ENCODE measurements around the gene HPCAL1.

HPCAL1 gene

DNA sequence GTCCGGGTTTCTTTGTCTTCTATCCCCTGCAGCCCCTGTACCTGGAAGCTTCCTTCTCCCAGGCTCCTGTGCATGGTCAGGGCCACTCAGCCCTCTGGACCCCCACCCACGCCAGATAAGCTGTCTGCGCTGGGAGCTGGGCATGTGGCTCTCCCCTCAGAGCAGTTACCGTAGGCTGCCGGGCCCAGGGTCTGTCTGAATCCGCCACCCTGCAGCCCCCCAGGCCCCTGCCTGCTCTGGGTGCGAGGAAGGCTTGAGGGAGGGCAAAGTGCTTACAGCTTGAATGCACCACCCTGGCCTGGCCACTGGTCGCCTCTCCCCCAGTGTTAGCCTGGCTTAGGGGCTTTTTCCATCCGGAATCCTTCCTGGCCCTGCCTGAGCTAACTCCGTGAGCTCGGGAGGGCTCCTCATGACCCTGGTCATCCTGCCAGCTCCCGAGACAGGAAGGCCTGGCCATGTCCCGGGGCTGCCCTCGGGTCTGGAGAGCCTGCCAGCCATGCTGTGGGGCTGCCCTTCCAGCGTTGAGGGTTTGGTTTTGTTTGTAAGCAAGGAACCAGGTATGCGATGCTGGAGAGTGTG lies 94.7 kb downstream of the HPCAL1 start:
- Mint-ChIP-seq H3K36me3 (ENCODE audit: insufficient read depth) (peaks cover 34% of the 10 kb centered on the region), H3K4me1 (ENCODE audit: low read depth in 2 of 2) (peaks cover 31 to 37% of the 10 kb centered on the region in 2 donors), H3K4me3 (no peak overlapping the region), H3K9me3 (no peaks in the 10 kb centered on the region), H3K27ac (peak overlapping the region in 1 of 2 donors; percentile 84), H3K27me3 (no peaks in the 10 kb centered on the region)
- no peak for ATAC-seq (replicated peaks)
- DNase-seq = no peak

GRCh38 chr2:10397878-10398277 lies 95.2 kb downstream of the HPCAL1 start:
- no peaks in the 10 kb centered on the region for H3K27me3 Mint-ChIP-seq
- no peak overlapping the region for H3K4me3 Mint-ChIP-seq
- H3K36me3 Mint-ChIP-seq (ENCODE audit: insufficient read depth) = peaks cover 38% of the 10 kb centered on the region
- ATAC-seq (replicated peaks) (no peak), DNase-seq (no peak)
- peaks cover 31 to 35% of the 10 kb centered on the region in 2 donors for H3K4me1 Mint-ChIP-seq (ENCODE audit: low read depth in 2 of 2)
- peak overlapping the region in 1 of 2 donors; percentile 84 for H3K27ac Mint-ChIP-seq
- H3K9me3 Mint-ChIP-seq = no peaks in the 10 kb centered on the region

DNA sequence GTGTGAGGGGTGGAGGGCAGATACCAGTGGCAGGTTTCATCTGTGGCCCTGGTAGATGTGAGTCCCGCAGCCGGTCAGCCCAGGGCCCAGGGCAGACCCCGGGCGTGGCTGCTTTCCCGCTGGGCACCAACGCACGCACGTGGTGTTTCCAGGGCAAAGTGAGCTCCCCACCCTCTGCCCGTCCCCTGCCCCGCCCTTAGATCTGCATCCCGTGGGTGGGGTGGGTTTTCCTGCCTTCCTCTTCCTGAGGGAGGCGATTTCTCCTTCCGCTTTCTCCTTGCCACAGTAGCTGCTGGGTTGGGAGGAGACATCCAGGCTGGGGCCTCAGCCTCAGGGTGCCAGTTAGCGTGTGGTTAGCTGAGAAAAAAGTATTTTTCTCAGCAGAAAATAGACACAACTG lies 95.8 kb downstream of the HPCAL1 start:
- H3K27me3 Mint-ChIP-seq = no peaks in the 10 kb centered on the region
- H3K9me3 Mint-ChIP-seq = no peaks in the 10 kb centered on the region
- peaks cover 31 to 35% of the 10 kb centered on the region in 2 donors for H3K4me1 Mint-ChIP-seq (ENCODE audit: low read depth in 2 of 2)
- no peak overlapping the region for H3K4me3 Mint-ChIP-seq
- peaks cover 39% of the 10 kb centered on the region for H3K36me3 Mint-ChIP-seq (ENCODE audit: insufficient read depth)
- peak overlapping the region in 1 of 2 donors; percentile 83 for H3K27ac Mint-ChIP-seq
- ATAC-seq (replicated peaks) (no peak), DNase-seq (no peak)

DNA sequence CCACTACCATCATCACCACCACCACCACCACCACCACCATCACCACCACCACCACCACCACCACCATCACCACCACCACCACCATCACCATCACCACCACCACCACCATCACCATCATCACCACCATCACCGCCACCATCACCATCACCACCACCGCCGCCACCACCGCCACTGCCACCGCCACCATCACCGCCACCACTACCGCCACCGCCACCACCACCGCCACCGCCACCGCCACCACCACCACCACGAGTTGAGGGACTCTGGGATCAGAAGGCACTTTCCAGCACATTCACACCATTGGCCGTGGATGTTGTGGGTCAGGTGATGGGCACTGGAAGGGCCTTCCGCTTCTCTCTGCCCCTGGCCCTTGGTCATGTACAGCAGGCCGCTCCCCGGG lies 96.7 kb downstream of the HPCAL1 start:
- H3K27ac Mint-ChIP-seq = peak overlapping the region; percentile 72 to 87
- peaks cover 28 to 32% of the 10 kb centered on the region in 2 donors for H3K4me1 Mint-ChIP-seq (ENCODE audit: low read depth in 2 of 2)
- ATAC-seq (replicated peaks) (no peak), DNase-seq (no peak)
- H3K27me3 Mint-ChIP-seq = no peaks in the 10 kb centered on the region
- no peaks in the 10 kb centered on the region for H3K9me3 Mint-ChIP-seq
- H3K4me3 Mint-ChIP-seq = peak overlapping the region; percentile 33 to 38
- peaks cover 43% of the 10 kb centered on the region for H3K36me3 Mint-ChIP-seq (ENCODE audit: insufficient read depth)

DNA sequence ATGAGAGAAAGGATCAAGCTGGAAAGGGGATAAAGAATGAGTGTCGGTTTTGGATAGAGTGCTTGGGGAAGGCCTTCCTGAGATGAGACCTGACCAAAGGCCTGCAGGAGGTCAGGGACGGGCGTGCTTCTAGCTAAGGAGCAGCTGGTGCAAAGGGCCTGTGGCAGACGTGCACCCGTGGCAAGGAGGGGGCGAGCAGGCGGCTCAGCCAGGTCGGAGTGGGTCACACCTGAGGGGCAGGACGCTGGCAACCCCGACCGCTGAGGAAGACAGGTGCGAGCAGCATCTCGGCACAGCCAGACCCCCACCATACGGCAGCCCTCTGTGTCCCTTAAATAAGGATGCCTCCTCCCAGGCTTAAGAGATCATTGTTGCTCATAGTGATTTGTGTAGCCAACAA lies 97.3 kb downstream of the HPCAL1 start:
- Mint-ChIP-seq H3K9me3 (no peaks in the 10 kb centered on the region), H3K4me3 (peak overlapping the region; percentile 33 to 38), H3K36me3 (ENCODE audit: insufficient read depth) (peaks cover 44% of the 10 kb centered on the region), H3K27me3 (no peaks in the 10 kb centered on the region), H3K27ac (peak overlapping the region; percentile 72 to 87), H3K4me1 (ENCODE audit: low read depth in 2 of 2) (peaks cover 27 to 33% of the 10 kb centered on the region in 2 donors)
- no peak for DNase-seq
- no peak for ATAC-seq (replicated peaks)

DNA sequence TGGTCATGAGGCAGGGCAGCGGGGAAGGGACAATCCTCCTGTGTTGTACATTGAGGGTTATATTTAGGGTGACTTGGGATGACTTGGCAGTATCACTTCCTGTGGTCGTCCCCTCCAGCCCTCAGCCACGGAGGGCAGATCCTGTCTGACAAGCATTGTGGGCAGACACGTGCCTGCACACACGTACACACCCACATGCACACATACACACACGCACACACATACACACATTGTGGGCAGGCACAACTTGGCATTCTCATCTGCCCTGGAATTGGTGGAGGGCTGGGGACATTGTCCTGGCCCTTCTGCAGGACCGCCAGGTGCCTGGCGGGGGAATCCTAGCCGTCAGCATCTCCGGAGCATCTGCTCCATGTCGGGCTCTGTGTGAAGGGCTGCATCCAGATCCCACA lies 97.9 kb downstream of the HPCAL1 start:
- H3K27ac Mint-ChIP-seq = peak overlapping the region; percentile 72 to 87
- peaks cover 27 to 33% of the 10 kb centered on the region in 2 donors for H3K4me1 Mint-ChIP-seq (ENCODE audit: low read depth in 2 of 2)
- peaks cover 44% of the 10 kb centered on the region for H3K36me3 Mint-ChIP-seq (ENCODE audit: insufficient read depth)
- peak overlapping the region; percentile 38 to 50 for H3K4me3 Mint-ChIP-seq
- DNase-seq (no peak), ATAC-seq (replicated peaks) (peak; percentile 64)
- no peaks in the 10 kb centered on the region for H3K9me3 Mint-ChIP-seq
- H3K27me3 Mint-ChIP-seq = no peaks in the 10 kb centered on the region

GRCh38 chr2:10400978-10401951 lies 98.6 kb downstream of the HPCAL1 start:
- ATAC-seq (replicated peaks) (no peak), DNase-seq (no peak)
- Mint-ChIP-seq H3K4me1 (ENCODE audit: low read depth in 2 of 2) (peaks cover 20 to 26% of the 10 kb centered on the region in 2 donors), H3K4me3 (peak overlapping the region; percentile 28 to 50), H3K27me3 (no peaks in the 10 kb centered on the region), H3K9me3 (no peaks in the 10 kb centered on the region), H3K27ac (peak overlapping the region; percentile 72 to 87), H3K36me3 (ENCODE audit: insufficient read depth) (peaks cover 44% of the 10 kb centered on the region)

- ATAC-seq (replicated peaks) (no peak), DNase-seq (no peak)
- Mint-ChIP-seq H3K36me3 (ENCODE audit: insufficient read depth) (peaks cover 44% of the 10 kb centered on the region), H3K4me1 (ENCODE audit: low read depth in 2 of 2) (peaks cover 25 to 32% of the 10 kb centered on the region in 2 donors), H3K4me3 (peak overlapping the region in 1 of 2 donors; percentile 50), H3K27ac (peak overlapping the region in 1 of 2 donors; percentile 72), H3K9me3 (no peaks in the 10 kb centered on the region), H3K27me3 (no peaks in the 10 kb centered on the region)
Measured at GRCh38 chr2:10402062-10402585, 99.4 kb downstream of the HPCAL1 start.

DNA sequence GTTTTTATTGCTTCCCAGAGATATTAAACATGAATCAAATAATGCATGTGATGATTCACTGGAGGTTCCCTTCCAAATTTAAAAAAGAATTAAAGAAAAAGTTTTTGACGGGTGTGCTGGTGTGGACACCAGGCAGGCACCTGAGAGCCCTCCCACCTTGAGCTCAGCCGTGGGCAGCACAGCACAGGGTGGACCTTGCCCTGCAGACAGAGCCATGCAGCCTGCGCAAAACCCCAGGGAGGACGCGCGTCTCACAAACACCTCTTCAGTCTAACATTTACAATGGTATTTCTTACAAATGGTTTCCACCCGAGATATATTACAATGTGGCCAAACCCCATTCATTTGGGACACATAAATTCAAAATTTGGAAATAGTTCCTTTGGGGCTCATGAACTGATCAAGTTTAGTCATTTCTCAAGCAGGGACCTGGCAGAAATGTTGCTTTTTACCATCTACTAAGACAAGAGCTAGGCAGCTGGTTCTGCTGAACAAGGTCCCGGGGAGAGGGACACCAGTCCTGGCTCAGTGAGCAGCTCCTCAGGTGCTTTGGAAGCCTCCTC lies 100.0 kb downstream of the HPCAL1 start:
- peaks cover 31 to 38% of the 10 kb centered on the region in 2 donors for H3K4me1 Mint-ChIP-seq (ENCODE audit: low read depth in 2 of 2)
- H3K4me3 Mint-ChIP-seq = no peak overlapping the region
- ATAC-seq (replicated peaks) (no peak), DNase-seq (no peak)
- H3K9me3 Mint-ChIP-seq = no peaks in the 10 kb centered on the region
- H3K27me3 Mint-ChIP-seq = no peaks in the 10 kb centered on the region
- no peak overlapping the region for H3K27ac Mint-ChIP-seq
- H3K36me3 Mint-ChIP-seq (ENCODE audit: insufficient read depth) = peaks cover 48% of the 10 kb centered on the region

DNA sequence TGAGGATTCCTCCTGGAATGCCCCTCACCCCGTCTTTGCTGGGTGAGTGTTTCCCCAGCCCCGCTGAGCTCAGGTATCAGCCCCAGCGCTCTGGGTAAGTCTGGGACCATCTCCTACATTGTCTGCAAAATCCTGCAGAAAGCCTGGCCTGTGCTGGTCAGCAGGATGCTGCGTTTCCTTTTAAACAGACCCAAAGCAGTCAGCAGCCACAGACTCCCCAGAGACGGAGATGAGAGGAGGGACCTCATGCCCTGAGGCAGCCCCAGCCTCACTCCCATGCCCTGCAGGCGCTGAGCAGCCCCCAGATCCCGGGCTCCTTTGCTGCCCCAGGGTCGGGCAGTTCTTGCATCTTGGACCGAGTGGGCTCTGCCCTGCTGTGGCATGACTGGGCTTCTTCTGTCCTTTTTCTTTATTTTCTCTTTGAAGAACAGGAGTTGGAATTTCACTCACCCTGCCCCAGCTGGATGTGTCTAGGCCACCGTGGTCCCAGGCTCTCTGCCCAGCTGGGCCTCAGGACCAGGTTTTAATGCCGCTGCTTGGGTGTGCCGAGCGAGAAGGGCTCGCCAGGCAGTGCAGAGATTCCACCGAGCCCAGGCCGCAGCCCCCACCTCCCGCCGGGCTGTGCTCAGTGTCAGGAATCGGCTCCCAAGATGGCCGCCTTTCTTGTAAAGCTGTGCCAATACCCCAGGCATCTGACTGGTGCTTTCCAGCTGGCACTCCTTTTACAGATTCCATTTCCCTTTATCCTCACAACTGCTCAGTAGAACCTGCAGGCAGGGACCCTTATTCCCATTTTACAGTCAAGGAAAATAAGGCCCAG lies 101.8 kb downstream of the HPCAL1 start:
- peak overlapping the region in 1 of 2 donors; percentile 81 for H3K27ac Mint-ChIP-seq
- H3K27me3 Mint-ChIP-seq = no peaks in the 10 kb centered on the region
- peaks cover 44% of the 10 kb centered on the region for H3K36me3 Mint-ChIP-seq (ENCODE audit: insufficient read depth)
- no peak for ATAC-seq (replicated peaks)
- peaks cover 47 to 53% of the 10 kb centered on the region in 2 donors for H3K4me1 Mint-ChIP-seq (ENCODE audit: low read depth in 2 of 2)
- no peak overlapping the region for H3K4me3 Mint-ChIP-seq
- H3K9me3 Mint-ChIP-seq = no peaks in the 10 kb centered on the region
- no peak for DNase-seq

- no peak overlapping the region for H3K27ac Mint-ChIP-seq
- ATAC-seq (replicated peaks) (no peak), DNase-seq (no peak)
- no peak overlapping the region for H3K4me3 Mint-ChIP-seq
- H3K27me3 Mint-ChIP-seq = no peaks in the 10 kb centered on the region
- peaks cover 38% of the 10 kb centered on the region for H3K36me3 Mint-ChIP-seq (ENCODE audit: insufficient read depth)
- peaks cover 41 to 44% of the 10 kb centered on the region in 2 donors for H3K4me1 Mint-ChIP-seq (ENCODE audit: low read depth in 2 of 2)
- H3K9me3 Mint-ChIP-seq = no peaks in the 10 kb centered on the region
Measured at GRCh38 chr2:10405448-10405847, 102.7 kb downstream of the HPCAL1 start.

- ATAC-seq (replicated peaks) (no peak), DNase-seq (no peak)
- Mint-ChIP-seq H3K4me3 (no peak overlapping the region), H3K36me3 (ENCODE audit: insufficient read depth) (peaks cover 32% of the 10 kb centered on the region), H3K9me3 (no peaks in the 10 kb centered on the region), H3K27ac (no peak overlapping the region), H3K27me3 (no peaks in the 10 kb centered on the region), H3K4me1 (ENCODE audit: low read depth in 2 of 2) (peaks cover 36 to 39% of the 10 kb centered on the region in 2 donors)
Measured at GRCh38 chr2:10406016-10406415, 103.3 kb downstream of the HPCAL1 start.
